ENCODE results near the gene DNER. TPM values are rescaled to one million over a fixed set of nuclear protein-coding genes. Genes with fewer than 3 reads are reported as not detected.

The DNER gene
- total RNA-seq, 3 donors from 2014 or later (not counting 1 experiment from before 2014, with no cell fraction given): not detected

- H3K36me3 ChIP-seq (ENCODE audit: control insufficient read depth, insufficient read depth, low read length): no peaks in the 10 kb centered on the region
- Mint-ChIP-seq H3K36me3 (no peaks in the 10 kb centered on the region), H3K27me3 (ENCODE audit: low read depth in 2 of 2) (peaks cover 6 to 7% of the 10 kb centered on the region in 2 donors), H3K4me3 (no peak overlapping the region), H3K4me1 (no peaks in the 10 kb centered on the region), H3K9me3 (peaks cover 2 to 8% of the 10 kb centered on the region in 2 donors), H3K27ac (no peak overlapping the region)
- H3K9me3 ChIP-seq (ENCODE audit: control insufficient read depth, insufficient read depth, low read length): no peaks in the 10 kb centered on the region
- 79% methylated on average over 5 of the region's 5 CpGs for WGBS (ENCODE audit: insufficient coverage)
- H3K4me1 ChIP-seq (ENCODE audit: control insufficient read depth, insufficient read depth, low read length): no peaks in the 10 kb centered on the region
- no peak for DNase-seq
- no peak overlapping the region for H3K27ac ChIP-seq (ENCODE audit: low read length)
- TF ChIP-seq CTCF (IDR thresholded peaks at IDR 0.05): no peak
- no peak overlapping the region for H3K4me3 ChIP-seq (ENCODE audit: low read length)
- no peaks in the 10 kb centered on the region for H3K27me3 ChIP-seq (ENCODE audit: control insufficient read depth, insufficient read depth, low read length)
- ATAC-seq: no peak
- intact Hi-C loops (cut with micrococcal nuclease): no loop called here
Measured at GRCh38 chr2:229528846-229529245, 185.5 kb downstream of the DNER start.

- peaks cover 6 to 7% of the 10 kb centered on the region in 2 donors for H3K27me3 Mint-ChIP-seq (ENCODE audit: low read depth in 2 of 2)
- ATAC-seq: no peak
Measured at GRCh38 chr2:229526951-229527350, 187.4 kb downstream of the DNER start.

GRCh38 chr2:229524799-229525198 is 189.6 kb downstream of the DNER start:
- intact Hi-C loops (cut with micrococcal nuclease): no loop called here
- Histone ChIP-seq H3K4me1 (ENCODE audit: control insufficient read depth, insufficient read depth, low read length) (no peaks in the 10 kb centered on the region), H3K27me3 (ENCODE audit: control insufficient read depth, insufficient read depth, low read length) (no peaks in the 10 kb centered on the region), H3K9me3 (ENCODE audit: control insufficient read depth, insufficient read depth, low read length) (no peaks in the 10 kb centered on the region), H3K36me3 (ENCODE audit: control insufficient read depth, insufficient read depth, low read length) (no peaks in the 10 kb centered on the region), H3K4me3 (ENCODE audit: low read length) (no peak overlapping the region), H3K27ac (ENCODE audit: low read length) (no peak overlapping the region)
- no peak for TF ChIP-seq CTCF (IDR thresholded peaks at IDR 0.05)
- Mint-ChIP-seq H3K4me3 (no peak overlapping the region), H3K4me1 (no peaks in the 10 kb centered on the region), H3K36me3 (no peaks in the 10 kb centered on the region), H3K27ac (no peak overlapping the region), H3K9me3 (peaks cover 0 to 2% of the 10 kb centered on the region in 2 donors), H3K27me3 (ENCODE audit: low read depth in 2 of 2) (peaks cover 6 to 10% of the 10 kb centered on the region in 2 donors)
- 90% methylated on average over 10 of the region's 10 CpGs for WGBS (ENCODE audit: insufficient coverage)
- no peak for ATAC-seq
- no peak for DNase-seq

More at GRCh38 chr2:229526951-229527350, 187.4 kb downstream of the DNER start:
- H3K36me3 ChIP-seq (ENCODE audit: control insufficient read depth, insufficient read depth, low read length): no peaks in the 10 kb centered on the region
- no peak for DNase-seq
- Mint-ChIP-seq H3K36me3 (no peaks in the 10 kb centered on the region), H3K4me1 (no peaks in the 10 kb centered on the region), H3K9me3 (peaks cover 2 to 5% of the 10 kb centered on the region in 2 donors), H3K4me3 (no peak overlapping the region), H3K27ac (no peak overlapping the region)
- no peak overlapping the region for H3K27ac ChIP-seq (ENCODE audit: low read length)
- no peak for TF ChIP-seq CTCF (IDR thresholded peaks at IDR 0.05)
- H3K27me3 ChIP-seq (ENCODE audit: control insufficient read depth, insufficient read depth, low read length): no peaks in the 10 kb centered on the region
- H3K4me1 ChIP-seq (ENCODE audit: control insufficient read depth, insufficient read depth, low read length): no peaks in the 10 kb centered on the region
- H3K9me3 ChIP-seq (ENCODE audit: control insufficient read depth, insufficient read depth, low read length): no peaks in the 10 kb centered on the region
- no peak overlapping the region for H3K4me3 ChIP-seq (ENCODE audit: low read length)
- intact Hi-C loops (cut with micrococcal nuclease): no loop called here
- WGBS (ENCODE audit: insufficient coverage): 95% methylated on average over 10 of the region's 10 CpGs

- no peaks in the 10 kb centered on the region for H3K27me3 ChIP-seq (ENCODE audit: control insufficient read depth, insufficient read depth, low read length)
- H3K9me3 ChIP-seq (ENCODE audit: control insufficient read depth, insufficient read depth, low read length): no peaks in the 10 kb centered on the region
- Mint-ChIP-seq H3K27me3 (ENCODE audit: low read depth in 2 of 2) (peaks cover 6% of the 10 kb centered on the region in 2 donors), H3K36me3 (no peaks in the 10 kb centered on the region), H3K9me3 (no peaks in the 10 kb centered on the region), H3K27ac (no peak overlapping the region), H3K4me1 (no peaks in the 10 kb centered on the region), H3K4me3 (no peak overlapping the region)
- DNase-seq: no peak
- no peaks in the 10 kb centered on the region for H3K36me3 ChIP-seq (ENCODE audit: control insufficient read depth, insufficient read depth, low read length)
- ATAC-seq: no peak
- H3K4me1 ChIP-seq (ENCODE audit: control insufficient read depth, insufficient read depth, low read length): no peaks in the 10 kb centered on the region
- no peak for TF ChIP-seq CTCF (IDR thresholded peaks at IDR 0.05)
- intact Hi-C loops (cut with micrococcal nuclease): no loop called here
- WGBS (ENCODE audit: insufficient coverage): 57% methylated on average over 1 of the region's 1 CpG
- H3K4me3 ChIP-seq (ENCODE audit: low read length): no peak overlapping the region
- H3K27ac ChIP-seq (ENCODE audit: low read length): no peak overlapping the region
Measured at GRCh38 chr2:229523663-229524062, 190.7 kb downstream of the DNER start.

Measured in natural killer cell (primary cell).